Stimulated activated CD8-positive, alpha-beta memory T cell treated with anti-CD3 and anti-CD28 coated beads, Interleukin-2, amount 100 ng/mL, for 48 hours (primary cell): ENCODE measurements around the gene UNC5B.
"Not testable (repeated sequence)": the region's sequence is repeated elsewhere in the genome, so short reads cannot be mapped to it uniquely, and the experiment has no call there.

ENCODE experiments used
- DNase-seq, 2 donors: peaks; one replicate each; pipeline ENCODE4 v3.0.0-alpha.2; 2020; ENCODE audit warnings: low read depth in 2 of 2

UNC5B gene

DNA sequence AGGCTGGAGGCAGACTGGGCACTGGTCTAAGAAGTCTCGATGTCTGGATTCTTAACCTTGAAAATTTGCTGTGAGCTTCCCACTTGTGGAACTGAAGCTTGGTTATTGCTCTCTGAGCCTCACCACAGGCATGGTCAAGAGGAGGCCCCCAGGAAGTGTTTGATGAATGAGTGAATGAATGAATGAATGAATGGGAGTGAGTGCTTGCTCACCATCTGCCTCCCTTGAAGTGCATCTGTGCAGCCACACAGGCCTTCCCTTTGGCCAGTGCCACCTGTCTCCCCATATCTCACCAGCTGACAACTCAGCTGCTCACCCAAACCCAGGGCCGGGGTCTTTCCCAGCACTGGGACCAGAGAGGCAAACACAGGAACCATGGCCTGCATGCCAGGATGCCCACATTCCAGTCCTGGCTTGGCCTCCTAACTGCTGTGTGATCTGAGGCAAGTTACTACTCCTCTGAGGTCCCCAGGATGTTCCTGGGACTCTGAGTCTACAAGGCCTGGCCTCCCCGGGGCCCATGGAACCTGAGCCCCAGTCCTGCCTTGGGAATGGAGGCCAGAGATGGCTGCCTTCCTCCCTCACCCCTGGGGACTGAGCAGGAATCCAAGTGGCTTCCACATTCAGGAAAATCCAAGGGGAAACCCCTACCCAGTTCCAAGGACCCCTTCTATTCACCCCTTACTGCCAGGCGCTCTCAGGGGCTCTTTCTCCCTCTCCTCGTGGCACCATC lies 55.3 kb downstream of the UNC5B start:
- no peak for DNase-seq

- DNase-seq: no peak
These were observed 55.9 kb downstream of the UNC5B start for GRCh38 chr10:71268247-71268691.

DNA sequence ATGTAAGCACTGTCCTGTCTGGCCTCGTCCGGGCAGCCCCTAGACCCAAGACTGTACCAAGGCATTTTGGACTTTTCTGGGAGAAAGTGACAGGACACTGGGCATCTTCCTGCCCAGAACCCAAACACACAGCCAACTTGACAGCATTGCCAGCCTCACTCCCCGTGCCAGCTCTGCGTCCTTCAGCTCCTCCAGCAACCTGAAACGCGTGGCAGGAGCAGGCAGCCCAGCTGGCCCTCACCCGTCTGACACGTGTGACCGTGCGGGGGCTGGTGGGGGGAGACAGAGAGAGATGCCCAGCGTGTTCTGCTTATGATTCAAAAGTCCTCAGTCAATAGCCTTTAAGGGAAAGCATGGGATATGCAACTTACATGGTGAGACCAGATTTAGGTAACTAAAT lies 56.4 kb downstream of the UNC5B start:
- DNase-seq: no peak

DNA sequence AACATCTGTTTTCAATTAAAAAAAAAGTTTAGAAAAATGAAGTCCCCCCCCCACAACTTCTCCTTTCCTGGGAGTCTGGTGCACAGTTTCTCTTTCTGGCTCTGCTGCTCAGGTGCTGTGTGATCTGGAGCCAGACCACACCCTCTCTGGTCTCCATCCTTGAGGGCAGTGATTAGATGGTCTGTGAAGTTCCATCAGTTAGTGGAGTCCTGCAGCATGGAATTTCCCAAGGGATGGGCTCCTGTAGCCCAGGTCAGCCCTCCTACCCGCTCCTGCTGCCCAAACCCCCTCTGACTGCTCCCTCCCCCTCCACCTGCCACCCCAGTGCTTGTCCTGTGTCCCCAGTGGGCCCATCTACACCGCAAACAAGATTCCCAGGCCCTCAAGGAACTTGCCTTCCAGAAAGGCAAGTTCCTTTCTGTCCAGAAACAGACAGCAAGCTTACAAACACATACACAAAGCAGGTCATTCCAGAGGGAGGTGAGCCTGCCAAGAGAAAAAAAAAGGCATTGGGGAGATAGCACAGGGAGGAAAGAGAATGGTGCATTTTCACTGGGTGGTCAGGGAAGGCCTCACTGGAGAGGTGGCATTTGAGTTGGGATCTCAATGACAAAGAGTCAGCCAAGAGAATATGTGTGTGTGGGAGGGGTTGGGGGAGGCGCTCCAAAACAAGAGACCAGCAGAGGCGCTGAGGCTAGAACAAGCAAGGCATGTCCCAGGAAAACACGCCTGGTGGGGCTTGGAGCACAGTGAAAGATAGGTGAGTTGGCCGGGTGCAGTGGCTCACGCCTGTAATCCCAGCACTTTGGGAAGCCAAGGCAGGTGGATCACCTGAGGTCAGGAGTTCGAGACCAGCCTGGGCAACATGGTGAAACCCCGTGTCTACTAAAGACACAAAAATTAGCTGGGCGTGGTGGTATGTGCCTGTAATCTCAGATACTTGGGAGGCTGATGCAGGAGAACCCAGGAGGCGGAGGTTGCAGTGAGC lies 57.2 kb downstream of the UNC5B start:
- DNase-seq: no peak

GRCh38 chr10:71270301-71271220 lies 58.2 kb downstream of the UNC5B start:
- peak in 1 of 2 donors; percentile 8 for DNase-seq

GRCh38 chr10:71271662-71272055 lies 59.3 kb downstream of the UNC5B start:
- no peak for DNase-seq

DNA sequence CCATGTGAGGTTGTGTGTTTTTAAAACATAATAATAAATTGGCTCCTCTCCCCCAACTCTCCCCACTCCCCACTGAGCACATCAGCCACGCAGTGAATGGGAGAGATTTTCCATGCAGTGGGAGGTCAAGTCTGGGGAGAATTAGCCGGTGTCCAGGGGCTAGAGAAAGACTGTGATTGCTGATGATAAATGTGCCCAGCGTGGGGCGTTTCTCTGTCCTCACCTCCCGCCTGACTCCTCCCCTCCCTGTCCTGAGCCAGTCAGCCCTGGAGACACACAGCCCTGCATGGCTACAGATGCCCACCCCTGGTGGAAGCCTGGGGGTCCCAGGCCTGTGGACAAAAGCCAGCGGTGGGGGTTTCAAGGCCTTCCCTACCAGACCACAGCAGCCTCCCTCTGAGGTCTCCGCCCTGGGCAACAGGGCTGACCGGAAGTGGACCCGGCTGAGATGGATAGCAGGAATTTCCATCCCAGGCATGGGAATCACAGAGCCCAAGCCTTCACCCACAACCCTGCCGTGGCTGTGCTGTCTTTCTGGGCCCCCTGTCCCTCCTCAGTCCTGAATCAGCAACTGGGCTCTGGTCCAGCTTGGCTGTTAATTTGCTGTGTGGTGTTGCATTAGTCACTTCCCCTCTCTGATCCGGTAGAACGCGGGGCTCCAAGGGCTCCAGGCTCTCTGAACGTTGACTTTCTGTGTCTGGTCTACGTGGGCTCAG lies 59.8 kb downstream of the UNC5B start:
- no peak for DNase-seq

DNA sequence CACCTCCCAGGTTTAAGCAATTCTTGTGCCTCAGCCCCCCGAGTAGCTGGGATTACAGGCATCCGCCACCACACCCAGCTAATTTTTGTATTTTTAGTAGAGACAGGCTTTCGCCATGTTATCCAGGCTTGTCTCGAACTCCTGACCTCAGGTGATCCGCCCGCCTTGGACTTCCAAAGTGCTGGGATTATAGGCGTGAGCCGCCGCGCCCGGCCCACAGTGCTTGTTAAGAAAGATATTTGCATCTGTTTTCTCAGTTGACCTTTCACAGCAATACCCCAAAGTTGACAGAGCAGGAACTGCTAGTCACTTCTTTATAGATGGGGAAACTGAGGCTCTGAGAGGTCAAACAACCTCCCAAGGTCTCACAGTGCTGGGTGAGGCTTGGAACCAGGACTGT lies 60.6 kb downstream of the UNC5B start:
- DNase-seq: not testable (repeated sequence)

DNA sequence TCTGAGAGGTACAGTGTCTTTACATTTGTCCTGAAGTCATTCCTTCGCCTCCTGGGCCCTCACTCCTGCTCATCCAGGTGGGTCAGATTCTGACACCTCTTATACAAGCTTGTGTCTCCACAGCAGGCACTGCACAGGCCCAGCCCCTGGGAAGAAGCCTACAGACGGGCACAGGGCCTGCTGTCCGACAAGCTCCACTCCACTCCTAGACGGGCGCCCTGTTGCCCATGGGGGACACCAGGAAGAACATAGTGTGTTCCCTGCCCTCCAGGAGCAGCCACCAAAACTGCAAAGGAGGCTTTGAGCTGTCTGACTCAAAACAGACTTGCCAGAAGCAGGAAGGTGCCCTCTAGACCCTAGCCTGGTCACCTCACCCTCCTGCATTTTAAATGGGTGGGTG lies 61.1 kb downstream of the UNC5B start:
- no peak for DNase-seq

DNA sequence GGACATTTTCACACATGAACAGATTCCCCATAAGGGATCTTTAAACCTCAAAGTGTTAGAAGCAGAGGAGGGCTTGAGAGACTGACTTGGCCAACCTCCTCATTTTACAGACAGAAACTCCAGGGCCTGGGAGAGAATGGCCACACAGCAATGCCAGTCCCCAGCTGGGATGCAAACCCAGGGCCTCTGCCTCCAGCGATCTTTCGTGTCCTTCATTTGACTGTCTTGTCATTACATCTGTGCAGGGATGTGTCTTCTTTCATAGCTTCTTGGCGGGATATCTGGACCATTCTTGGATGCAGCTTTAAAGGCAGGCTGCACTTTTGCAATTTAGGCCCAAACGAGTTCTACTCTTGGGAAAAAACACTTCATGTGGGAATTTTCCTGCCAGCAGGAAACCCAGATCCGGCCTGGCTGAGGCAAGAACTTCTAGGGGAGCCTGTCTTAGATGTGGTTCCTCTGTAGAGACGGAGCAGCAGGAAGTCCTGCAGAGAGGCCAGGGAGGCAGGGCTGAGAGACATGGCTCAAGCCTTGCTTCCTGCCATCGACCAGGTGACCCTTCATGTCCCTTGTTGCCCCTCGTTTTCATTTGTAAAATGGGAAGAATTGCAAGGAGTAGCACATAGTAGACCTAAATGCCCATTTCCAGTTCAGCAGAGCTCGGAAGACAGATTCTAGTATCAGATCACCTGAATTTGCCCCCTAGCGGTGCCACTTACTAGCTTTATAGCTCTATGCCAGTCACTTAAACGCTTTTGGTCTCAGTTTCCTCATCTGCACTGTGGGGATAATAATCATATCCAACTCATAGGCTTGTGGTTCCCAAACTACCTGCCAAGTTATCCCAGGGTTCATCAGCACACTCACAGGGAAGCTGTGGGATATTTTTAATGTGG lies 62.8 kb downstream of the UNC5B start:
- no peak for DNase-seq

GRCh38 chr10:71276873-71277272 lies 64.5 kb downstream of the UNC5B start:
- DNase-seq: no peak

- no peak for DNase-seq
These were observed 65.7 kb downstream of the UNC5B start for GRCh38 chr10:71277914-71278665.

DNA sequence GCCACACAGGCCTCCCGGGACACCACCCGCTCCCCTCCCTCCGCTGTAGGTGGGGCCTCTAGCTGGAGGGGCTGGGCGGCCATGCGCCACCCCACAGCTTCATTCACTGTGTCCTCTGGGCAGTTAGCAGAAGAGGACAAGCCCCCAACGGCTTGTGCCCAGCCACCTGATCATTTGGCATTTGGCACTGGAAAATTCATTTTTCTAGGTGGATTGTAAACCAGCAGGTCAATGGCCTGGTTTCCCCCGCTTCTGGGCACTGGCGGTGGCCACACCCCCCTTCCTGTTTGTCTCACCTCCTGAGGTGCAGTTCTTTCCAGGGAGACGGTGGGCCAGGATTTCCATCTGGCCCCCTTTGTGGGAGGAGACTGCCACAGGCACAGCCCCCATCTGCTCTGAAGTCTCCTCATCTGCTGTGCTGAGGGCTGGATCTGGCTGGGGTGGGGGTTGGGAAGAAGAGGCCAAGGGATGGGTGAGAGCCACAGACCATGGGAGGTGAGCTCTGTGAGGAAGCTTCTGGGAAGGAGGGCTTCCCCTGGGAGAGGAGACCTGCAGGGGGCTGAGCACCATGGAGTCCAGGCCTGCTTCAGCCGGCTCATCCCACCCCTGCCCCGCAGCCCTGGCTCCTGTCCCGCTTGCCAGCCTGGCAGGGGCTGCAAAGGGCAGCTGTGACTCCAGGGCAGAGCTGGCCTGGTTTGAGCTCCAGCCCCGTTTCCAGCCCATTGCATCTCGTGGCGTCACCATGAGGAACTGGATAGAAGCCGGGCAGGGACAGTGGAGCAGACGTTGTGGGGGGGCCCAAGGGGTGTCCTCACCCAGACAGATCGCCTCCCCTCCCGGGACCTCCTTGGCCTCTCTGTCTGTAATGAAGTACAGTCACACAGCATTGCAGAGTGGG lies 66.6 kb downstream of the UNC5B start:
- DNase-seq: no peak

GRCh38 chr10:71279590-71280170 lies 67.3 kb downstream of the UNC5B start:
- no peak for DNase-seq

DNA sequence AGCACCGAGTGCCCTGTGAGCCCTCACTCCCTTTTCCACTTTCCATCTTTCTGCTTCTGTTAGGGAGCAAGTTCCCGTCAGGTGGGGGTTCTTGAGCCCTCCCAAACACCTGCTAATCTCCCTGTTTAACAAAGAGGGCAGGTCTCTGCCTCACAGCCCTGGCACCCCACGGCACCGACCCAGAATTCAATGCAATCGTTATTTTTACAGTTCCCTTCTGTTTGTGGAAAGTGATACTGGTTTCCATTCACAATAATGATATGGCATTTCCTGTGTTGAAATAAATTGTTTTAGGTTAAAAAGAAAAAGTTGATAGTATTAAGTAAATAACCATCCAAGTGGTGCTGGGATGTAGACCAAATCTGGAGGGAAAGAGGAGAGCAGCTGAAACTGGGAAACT lies 67.8 kb downstream of the UNC5B start:
- no peak for DNase-seq

DNA sequence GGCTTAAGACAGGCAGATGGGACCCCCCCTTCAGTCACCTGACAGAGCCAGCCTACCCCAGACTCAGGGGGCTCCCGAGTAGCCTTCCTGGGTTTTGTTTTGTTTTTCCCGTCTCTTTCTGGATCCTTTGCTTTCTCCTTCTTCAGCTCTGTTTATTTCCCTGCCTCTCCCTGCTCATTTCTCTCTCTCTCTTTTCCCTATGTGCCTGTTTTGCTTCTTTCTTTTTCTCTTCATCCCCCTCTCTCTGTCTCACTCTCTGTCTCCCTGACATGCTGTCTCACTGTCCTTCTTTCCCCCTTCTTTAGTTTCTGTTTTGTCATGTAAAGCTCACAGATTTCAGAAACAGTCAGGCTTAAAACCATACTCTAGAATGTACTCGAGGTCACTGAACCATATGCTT lies 68.5 kb downstream of the UNC5B start:
- DNase-seq: no peak

- no peak for DNase-seq
These were observed 69.4 kb downstream of the UNC5B start for GRCh38 chr10:71281646-71282322.
